A673 (cell line): ENCODE measurements around the gene ABCA13.

ENCODE experiments used
- EZH2 ChIP-seq: fragments of 200-600 bp; sonication (generic); IDR thresholded peaks from 2 replicates; pipeline ENCODE4 v1.6.1; 2017; ENCODE audit warnings: borderline replicate concordance, low read depth, mild to moderate bottlenecking, mixed read lengths, antibody characterized with exemption, low read length; ENCODE audit not compliant: poor library complexity, severe bottlenecking
- TF ChIP-seq, protein P1 (sequence below): fragments of 300-800, 200-600 bp; sonication (generic); conservative IDR thresholded peaks from 2 replicates; pipeline ENCODE4 v1.5.1; 2017; ENCODE audit warnings: low read depth, mild to moderate bottlenecking, antibody characterized with exemption, low read length, moderate library complexity, mixed read lengths

- TF ChIP-seq, protein P1, sequence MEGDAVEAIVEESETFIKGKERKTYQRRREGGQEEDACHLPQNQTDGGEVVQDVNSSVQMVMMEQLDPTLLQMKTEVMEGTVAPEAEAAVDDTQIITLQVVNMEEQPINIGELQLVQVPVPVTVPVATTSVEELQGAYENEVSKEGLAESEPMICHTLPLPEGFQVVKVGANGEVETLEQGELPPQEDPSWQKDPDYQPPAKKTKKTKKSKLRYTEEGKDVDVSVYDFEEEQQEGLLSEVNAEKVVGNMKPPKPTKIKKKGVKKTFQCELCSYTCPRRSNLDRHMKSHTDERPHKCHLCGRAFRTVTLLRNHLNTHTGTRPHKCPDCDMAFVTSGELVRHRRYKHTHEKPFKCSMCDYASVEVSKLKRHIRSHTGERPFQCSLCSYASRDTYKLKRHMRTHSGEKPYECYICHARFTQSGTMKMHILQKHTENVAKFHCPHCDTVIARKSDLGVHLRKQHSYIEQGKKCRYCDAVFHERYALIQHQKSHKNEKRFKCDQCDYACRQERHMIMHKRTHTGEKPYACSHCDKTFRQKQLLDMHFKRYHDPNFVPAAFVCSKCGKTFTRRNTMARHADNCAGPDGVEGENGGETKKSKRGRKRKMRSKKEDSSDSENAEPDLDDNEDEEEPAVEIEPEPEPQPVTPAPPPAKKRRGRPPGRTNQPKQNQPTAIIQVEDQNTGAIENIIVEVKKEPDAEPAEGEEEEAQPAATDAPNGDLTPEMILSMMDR, result no peak
- TF ChIP-seq EZH2, result no peak
Observed at GRCh38 chr7:48472640-48473039, 301.4 kb downstream of the ABCA13 start.
